NB4 (cell line): ENCODE results near the gene TRMT61B.

ENCODE experiments used
- DNase-seq: peaks from one replicate; pipeline ENCODE4 v3.0.0; 2010; ENCODE audit warnings: low read depth
- H3K4me3 ChIP-seq: one replicate; pipeline ENCODE4 v1.5.1; 2011; ENCODE audit warnings: mild to moderate bottlenecking, low read depth, low read length, moderate library complexity
- MYC ChIP-seq: IDR thresholded peaks from 2 replicates; pipeline ENCODE4 v1.6.1; 2011; ENCODE audit warnings: low read depth, low read length
- POLR2A ChIP-seq: IDR thresholded peaks from 2 replicates; pipeline ENCODE4 v1.6.1; 2011; ENCODE audit warnings: mild to moderate bottlenecking; ENCODE audit not compliant: insufficient read length; ENCODE audit errors: extremely low read depth
- TF ChIP-seq, protein P1 (sequence below): IDR thresholded peaks from one replicate; pipeline ENCODE4 v1.5.1; 2012; ENCODE audit warnings: low read depth, low read length
- TF ChIP-seq, protein P2 (sequence below): IDR thresholded peaks from 2 replicates; pipeline ENCODE4 v1.6.1; 2011; ENCODE audit warnings: low read depth, low read length

Gene TRMT61B

DNA sequence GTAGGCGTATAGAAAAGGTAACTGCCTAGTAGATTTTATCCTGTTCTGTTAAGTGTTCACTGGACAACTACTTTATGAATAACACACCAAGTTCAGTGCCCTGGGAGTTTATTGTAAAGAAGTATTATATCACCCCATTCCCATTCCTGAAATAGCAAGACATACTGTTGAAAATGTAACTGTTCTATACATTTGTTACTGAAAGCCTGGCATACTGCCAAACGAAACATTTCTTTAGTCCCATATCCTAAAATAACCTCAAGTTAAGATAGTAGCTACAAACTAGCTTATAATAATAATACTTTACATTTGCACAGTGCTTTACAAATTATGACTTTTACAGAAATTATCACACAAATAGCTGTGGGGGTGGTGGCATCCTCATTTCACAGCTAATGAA is 34.3 kb downstream of the TRMT61B start:
- TF ChIP-seq MYC, result no peak
- no peak overlapping the region for H3K4me3 ChIP-seq
- DNase-seq, result no peak

DNA sequence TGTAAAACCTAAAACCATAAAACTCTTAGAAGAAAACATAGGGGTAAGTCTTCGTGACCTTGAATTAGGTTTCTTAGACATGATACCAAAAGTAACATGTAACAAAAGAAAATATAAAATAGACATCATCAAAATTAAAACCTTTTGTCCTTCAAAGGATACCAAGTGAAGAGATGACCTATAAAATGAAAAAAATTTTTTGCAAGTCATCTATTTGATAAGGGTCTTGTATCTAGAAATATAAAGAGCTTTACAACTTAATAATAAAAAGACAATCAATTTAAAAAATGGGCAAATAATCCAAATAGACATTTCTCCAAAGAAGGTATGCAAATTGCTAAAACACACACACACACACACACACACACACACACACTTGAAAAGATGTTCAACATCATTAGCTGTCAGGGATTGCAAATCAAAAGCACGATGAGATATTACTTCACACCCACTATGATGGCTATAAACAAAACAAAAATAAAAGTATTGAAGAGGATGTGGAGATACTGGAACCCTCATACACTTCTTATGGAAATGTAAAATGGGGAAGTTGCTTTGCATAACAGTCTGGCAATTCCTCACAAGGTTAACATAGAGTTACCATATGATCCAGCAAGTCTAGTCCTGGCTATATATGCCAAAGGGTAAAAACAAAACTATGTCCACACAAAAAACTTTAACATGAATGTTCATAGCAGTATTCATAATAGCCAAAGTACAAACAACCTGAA is 36.2 kb downstream of the TRMT61B start:
- peak; percentile 36 for DNase-seq
- H3K4me3 ChIP-seq, result no peak overlapping the region
- TF ChIP-seq MYC, result no peak
- TF ChIP-seq, protein P1, sequence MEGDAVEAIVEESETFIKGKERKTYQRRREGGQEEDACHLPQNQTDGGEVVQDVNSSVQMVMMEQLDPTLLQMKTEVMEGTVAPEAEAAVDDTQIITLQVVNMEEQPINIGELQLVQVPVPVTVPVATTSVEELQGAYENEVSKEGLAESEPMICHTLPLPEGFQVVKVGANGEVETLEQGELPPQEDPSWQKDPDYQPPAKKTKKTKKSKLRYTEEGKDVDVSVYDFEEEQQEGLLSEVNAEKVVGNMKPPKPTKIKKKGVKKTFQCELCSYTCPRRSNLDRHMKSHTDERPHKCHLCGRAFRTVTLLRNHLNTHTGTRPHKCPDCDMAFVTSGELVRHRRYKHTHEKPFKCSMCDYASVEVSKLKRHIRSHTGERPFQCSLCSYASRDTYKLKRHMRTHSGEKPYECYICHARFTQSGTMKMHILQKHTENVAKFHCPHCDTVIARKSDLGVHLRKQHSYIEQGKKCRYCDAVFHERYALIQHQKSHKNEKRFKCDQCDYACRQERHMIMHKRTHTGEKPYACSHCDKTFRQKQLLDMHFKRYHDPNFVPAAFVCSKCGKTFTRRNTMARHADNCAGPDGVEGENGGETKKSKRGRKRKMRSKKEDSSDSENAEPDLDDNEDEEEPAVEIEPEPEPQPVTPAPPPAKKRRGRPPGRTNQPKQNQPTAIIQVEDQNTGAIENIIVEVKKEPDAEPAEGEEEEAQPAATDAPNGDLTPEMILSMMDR, result no peak
- TF ChIP-seq POLR2A, result no peak
- TF ChIP-seq, protein P2, sequence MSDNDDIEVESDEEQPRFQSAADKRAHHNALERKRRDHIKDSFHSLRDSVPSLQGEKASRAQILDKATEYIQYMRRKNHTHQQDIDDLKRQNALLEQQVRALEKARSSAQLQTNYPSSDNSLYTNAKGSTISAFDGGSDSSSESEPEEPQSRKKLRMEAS, result no peak

DNA sequence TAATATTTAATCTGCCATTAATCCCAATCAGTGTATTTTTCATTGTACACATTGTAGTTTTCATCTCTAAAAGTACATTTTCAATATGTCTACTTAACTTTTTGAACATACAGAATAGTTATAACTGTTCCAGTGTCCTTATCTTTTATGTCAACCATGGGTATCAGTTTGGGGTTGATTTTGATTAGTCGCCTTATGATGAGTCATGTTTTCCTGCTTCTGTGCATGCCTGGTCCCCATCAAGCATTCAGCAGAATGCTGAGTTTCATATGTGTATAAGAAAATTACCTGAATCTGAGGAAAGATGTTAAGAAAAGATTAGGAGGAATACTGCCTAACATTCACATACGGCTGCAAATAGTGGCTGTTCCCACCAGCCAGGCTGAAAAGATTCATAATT is 41.7 kb downstream of the TRMT61B start:
- TF ChIP-seq, protein P2, result no peak
- no peak for TF ChIP-seq POLR2A
- TF ChIP-seq MYC, result no peak
- TF ChIP-seq, protein P1, result no peak
- H3K4me3 ChIP-seq, result no peak overlapping the region
- DNase-seq, result peak; percentile 31

DNA sequence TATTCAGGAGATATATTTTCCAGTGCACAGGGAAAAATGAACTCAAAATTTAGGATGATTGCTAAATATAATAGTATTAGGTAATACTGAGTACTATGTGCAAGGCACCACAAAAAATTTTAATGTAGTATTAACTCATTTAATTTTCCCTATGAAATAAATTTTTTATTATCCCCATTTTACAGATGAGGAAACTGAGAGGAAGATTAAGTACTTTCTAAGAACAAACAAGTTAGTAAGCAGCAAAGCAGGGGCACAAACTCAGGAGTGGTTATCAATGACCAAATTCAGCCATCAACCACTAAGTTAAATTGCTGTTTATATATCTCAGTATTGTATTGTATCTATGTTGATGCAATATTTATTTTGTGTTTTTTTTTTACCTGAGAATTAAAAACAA is 45.2 kb downstream of the TRMT61B start:
- H3K4me3 ChIP-seq, result no peak overlapping the region
- TF ChIP-seq, protein P1, result no peak
- TF ChIP-seq MYC, result no peak
- TF ChIP-seq POLR2A, result no peak
- TF ChIP-seq, protein P2, result no peak
- no peak for DNase-seq

DNA sequence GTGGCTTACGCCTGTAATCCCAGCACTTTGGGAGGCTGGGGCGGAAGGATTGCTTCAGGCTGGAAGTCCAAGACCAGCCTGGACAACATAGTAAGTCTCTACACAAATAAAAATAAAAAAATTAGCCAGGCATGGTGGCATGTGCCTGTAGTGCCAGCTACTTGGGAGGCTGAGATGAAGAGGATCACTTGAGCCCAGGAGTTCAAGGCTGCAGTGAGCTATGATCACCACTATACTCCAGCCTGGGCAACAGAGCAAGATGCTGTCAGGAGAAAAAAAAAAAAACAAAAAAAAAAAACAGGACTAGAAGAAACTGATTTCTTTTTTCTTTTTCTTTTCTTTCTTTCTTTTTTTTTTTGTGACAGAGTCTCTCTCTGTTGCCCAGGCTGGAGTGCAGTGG is 45.9 kb downstream of the TRMT61B start:
- no peak overlapping the region for H3K4me3 ChIP-seq
- no peak for DNase-seq
- TF ChIP-seq, protein P2, result no peak
- TF ChIP-seq POLR2A (no peak), MYC (no peak)
- TF ChIP-seq, protein P1, result no peak

DNA sequence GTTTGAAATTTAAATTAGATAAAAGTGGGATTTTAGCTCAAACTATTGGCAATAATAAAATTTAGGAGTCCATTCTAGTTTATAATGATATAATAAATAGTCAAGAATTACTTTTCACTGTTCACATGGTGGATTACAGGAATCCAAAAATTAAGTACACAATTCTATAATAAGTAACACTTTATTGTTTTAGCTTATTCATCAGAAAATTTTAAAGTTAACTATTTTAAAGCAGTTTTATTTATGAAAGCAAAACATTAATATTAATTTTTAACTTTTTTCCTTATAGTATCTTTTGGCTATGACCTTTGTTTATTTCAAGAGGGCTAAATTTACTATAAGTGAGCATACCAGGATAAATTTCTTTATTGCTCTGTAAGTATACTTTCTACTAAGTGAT is 48.1 kb downstream of the TRMT61B start:
- TF ChIP-seq MYC (no peak), POLR2A (no peak)
- TF ChIP-seq, protein P1, result no peak
- TF ChIP-seq, protein P2, result no peak
- DNase-seq, result no peak
- H3K4me3 ChIP-seq, result no peak overlapping the region
